ENCODE results near the gene PIGC. TPM values are rescaled to one million over a fixed set of nuclear protein-coding genes. Genes with fewer than 3 reads are reported as not detected.
A peak's percentile ranks its signal among the peaks of the same experiment; 100 is the strongest.

The PIGC gene
- total RNA-seq, 2 donors from 2014 or later = 22.9 to 24.1 TPM

DNA sequence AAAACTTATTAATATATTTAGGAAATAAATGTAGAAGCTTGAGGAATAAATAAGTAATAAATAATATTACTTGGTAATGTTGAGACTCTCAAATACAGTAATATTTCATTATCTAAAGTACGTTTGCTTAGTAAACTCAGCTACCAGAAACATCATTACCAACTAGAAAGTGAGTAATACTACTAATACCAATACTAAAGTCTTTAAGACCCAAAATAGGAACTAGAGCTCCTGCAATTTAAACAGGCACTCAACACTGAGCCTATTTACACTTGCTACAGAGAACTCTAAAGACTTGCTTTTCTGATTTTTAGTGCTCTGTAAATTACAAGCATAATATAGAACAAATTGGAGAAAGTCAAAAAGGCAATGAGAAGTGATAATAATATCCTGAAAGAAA, 36.9 kb downstream of the PIGC start:
- intact Hi-C loops (cut with DNase I, micrococcal nuclease) = loop anchor here in 1 of 2 donors (10.0 kb wide), 1 partner anchor 382 kb away; no protein-coding TSS in a partner anchor
- ATAC-seq = no peak
- DNase-seq = no peak

DNA sequence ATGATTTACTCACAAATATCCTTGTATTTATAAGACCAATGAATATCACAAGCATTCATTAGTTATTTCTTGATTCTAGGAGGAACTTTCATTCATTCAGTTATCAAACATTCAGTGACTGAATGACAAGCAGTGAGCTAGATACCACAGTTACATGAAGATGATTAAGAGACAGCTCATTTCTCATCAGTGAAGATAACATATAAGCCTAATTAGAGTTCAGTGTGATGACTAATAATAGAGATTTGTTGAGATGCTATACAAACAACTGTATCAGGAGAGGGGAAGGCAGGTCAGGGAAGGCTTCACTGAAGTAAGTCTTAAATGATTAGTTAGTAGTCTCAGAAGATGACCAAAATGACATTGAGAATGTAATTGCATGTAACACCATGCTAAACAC, 38.0 kb downstream of the PIGC start:
- ATAC-seq = no peak
- DNase-seq = no peak
- intact Hi-C loops (cut with DNase I, micrococcal nuclease) = loop anchor here in 1 of 2 donors (10.0 kb wide), 1 partner anchor 381 kb away; no protein-coding TSS in a partner anchor

DNA sequence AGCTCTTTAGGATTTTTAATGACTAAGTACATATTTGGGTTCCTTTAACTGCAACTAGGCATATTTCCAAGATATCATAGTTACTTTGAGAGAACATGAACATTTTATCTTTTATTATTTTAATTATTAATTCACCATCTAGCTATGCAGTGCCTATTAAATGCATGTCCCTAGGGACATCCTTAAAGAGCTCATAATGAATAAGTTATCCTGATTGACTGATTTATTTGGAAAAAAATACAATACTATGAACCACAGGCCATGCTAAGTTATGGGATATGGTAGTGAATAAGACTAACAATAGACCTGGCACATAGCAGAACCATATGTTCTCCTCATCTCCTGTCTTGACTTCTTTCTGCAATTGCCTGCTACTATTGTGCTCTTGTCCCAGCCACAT, 39.7 kb downstream of the PIGC start:
- ATAC-seq = no peak
- intact Hi-C loops (cut with DNase I, micrococcal nuclease) = loop anchor here in 1 of 2 donors (10.0 kb wide), 1 partner anchor 379 kb away; no protein-coding TSS in a partner anchor
- no peak for DNase-seq

DNA sequence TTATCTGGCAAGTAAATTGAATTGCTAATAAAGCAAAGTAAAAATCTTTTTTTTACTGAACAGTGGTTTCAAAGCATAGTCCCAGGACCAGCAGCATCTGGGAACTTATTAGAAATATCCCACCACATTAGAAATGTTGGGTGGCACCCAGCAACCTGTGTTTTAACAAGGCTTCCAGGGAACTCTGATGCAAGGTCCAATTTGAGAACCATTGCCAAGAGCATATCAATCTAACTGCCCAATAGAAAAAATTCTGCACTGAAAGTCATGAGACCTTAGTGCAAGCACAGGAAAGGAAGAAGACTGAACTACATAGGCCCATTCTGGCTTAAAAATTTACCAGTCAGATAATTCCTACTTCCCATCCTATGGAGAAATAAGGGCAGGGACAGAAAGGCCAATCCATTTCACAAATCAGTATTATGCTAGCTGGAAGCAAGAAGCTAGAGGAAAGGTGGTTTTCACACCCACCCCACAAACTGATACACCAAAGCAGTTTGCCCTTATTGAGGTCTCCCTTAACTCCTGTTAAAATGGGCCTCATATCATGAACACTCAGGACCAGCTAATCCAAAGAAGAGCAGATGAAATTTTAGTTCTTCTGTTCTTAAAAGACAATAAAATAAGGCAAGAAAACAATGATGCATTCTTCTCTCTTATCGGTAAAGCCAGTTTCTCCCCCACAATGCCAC, 40.8 kb downstream of the PIGC start:
- ATAC-seq (no peak), DNase-seq (no peak)
- intact Hi-C loops (cut with DNase I, micrococcal nuclease) = loop anchor here in 1 of 2 donors (10.0 kb wide), 1 partner anchor 378 kb away; no protein-coding TSS in a partner anchor

DNA sequence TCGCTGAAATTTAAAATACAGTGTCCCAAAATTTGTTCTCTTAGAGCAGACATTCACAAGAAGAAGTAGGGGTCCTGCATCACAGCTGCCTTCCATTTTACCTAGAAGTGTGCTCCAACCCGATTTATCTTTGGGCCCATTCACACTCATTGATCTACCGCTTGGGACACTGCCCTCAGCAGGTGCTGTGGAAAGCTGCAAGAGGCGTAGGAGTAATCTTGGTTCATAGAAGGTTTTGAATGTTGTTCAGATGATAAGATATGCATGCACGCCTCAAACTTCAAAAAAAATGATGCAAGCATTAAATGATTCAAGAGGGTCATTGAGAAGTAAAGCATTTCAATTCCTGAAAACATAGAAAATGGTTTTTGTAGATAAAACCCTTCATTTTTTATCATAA, 42.0 kb downstream of the PIGC start:
- no peak for DNase-seq

DNA sequence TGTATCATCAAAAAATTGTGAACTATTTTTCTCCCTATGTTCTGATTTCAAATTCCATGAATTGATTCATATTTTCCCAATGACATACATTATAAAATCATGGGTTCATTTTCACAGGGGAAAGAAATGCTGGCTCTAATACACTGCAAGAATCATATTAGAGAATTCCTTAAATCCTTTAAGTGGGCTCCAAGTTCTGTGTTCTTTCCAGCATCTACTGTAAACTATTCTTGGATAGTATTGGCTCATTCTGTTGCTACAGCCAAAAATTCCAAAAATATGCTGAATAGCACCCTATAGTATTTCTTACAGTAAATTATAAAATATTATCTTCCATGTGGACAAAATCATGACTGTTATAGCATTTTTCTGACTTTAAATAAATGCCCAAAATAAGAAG, 42.4 kb downstream of the PIGC start:
- intact Hi-C loops (cut with DNase I, micrococcal nuclease) = loop anchor here in 1 of 2 donors (10.0 kb wide), 1 partner anchor 377 kb away; no protein-coding TSS in a partner anchor
- no peak for ATAC-seq
- DNase-seq = no peak

More for the DNA sequence above, 42.0 kb downstream of the PIGC start:
- no peak for ATAC-seq
- intact Hi-C loops (cut with DNase I, micrococcal nuclease) = loop anchor here in 1 of 2 donors (10.0 kb wide), 1 partner anchor 377 kb away; no protein-coding TSS in a partner anchor

DNA sequence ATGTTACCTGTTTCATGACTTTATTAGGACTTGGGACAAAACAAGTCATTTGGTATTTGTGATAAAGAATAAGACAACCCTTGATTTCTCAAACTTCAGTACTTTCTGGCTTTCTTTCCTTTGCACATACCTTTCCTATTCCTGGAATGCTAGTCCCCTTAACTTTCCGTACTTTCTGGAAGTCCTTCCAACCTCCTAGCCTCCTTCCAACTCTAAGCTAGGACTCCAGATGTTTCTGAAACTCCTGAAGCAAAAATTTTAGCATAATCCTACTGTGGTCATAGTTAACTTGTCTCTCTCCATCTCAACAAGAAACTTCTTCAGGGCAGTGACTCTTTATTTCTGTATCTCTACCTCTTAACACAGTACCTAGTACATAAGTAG, 43.2 kb downstream of the PIGC start:
- ATAC-seq (no peak), DNase-seq (no peak)
- intact Hi-C loops (cut with DNase I, micrococcal nuclease) = loop anchor here in 1 of 2 donors (10.0 kb wide), 1 partner anchor 376 kb away; no protein-coding TSS in a partner anchor

DNA sequence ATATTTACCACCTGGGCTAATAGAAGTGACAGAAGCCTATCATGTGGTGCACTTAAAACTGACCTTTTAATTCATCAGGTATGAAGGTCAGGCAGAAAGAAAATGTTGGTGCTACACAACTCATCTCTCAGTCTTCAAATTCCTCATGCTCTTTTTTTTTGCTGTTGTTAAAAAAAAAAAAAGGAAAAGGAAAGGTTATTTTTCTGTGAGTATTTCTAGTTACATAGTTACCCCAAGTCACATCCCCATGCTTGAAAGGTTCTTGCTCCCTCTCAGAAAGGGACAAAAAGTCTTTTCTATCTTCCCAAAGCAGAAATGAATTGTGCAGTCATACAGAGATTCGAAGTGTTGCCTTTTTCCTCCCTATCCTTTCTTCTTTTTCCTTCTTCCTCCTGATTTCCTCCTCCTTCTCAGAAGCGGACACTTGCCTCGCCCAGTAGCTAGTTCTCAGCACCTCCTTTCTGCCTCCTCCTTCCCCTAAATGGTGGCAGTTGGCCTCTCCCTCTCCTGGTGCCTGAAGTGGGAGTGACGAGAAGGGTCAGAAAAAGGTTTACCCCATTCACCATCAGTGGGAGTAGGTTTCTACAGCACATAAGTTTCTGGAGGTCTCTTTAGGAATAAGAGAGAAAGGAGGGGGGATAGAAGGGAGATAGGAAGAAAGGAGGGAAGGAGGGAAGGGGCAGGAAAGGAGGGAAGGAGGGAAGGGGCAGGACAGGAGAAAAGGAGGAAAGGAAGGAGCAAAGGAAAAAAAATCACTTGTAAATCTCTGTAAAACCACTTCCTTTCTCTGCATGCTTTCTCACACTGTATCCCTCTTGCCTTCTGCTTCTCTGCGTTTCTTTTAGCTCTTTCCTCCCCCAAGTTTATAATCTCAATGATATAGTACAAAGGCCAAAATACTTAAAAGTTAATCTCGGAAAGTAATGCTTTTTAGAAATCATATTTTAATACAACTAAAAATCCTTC, 43.8 kb downstream of the PIGC start:
- DNase-seq (no peak), ATAC-seq (peak; percentile 29)
- intact Hi-C loops (cut with DNase I, micrococcal nuclease) = loop anchor here (5.0 to 10.0 kb wide), 3 partner anchors 263 to 375 kb away; no protein-coding TSS in a partner anchor

DNA sequence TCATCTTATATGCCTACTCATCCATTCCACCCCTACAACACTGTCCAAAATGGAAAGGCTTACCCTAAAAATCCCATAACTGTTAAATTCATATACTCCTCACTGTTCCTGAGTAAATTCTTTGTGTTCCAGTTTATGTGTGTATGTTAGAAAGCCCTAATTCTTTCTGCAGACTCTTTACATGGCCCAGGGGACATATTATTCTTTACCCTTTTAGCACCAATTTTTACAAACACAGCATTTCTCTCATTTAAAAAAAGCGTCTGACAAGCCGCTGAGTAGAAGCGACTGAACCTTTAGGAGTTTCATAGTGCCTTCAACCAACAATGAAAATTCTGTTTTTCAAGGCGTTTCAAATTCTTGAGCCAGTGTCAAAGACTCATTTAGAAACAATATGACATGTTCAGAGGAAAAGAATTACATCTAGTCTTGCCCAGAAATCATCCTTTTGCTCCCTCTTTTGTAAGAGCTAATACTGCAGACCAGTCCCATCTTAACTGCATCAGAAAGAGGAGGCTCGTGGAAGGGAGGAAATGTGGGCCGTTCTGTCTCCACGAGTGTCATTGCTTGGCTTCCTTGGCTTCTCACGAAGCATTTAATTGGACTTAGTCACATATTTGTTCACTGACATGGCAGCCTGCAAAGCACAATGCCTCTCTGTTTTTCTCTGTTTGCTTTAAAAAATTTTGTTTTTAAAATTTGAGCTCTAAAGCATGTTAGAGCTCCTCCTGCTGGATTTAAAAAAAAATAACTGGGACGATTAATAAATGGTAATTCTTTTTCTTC, 44.7 kb downstream of the PIGC start:
- intact Hi-C loops (cut with DNase I, micrococcal nuclease) = loop anchor here (5.0 to 10.0 kb wide), 2 partner anchors 262 to 314 kb away; no protein-coding TSS in a partner anchor
- peak; percentile 72 for ATAC-seq

DNA sequence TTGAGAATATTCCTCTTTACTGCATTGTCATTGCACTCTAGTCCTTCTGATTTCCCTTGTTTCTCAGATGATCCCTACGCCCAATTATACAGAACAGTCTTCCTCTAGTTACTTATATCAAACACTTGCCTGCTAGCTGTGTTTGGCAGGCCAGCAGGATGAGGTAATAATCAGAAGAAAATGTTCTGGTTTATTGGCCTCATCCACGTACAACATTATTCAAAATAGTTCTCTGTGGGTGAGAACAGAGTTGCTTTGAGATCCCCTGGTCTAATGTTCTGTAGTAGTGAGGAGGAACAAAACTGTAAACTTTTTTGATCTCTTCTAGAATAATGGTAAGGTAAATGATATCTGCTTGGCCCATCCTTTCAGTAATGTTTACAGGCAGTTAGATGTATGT, 45.7 kb downstream of the PIGC start:
- intact Hi-C loops (cut with DNase I, micrococcal nuclease) = loop anchor here (5.0 to 10.0 kb wide), 2 partner anchors 261 to 313 kb away; no protein-coding TSS in a partner anchor
- DNase-seq = no peak
- peak; percentile 24 for ATAC-seq

More for the DNA sequence above, 44.7 kb downstream of the PIGC start:
- DNase-seq = peak in 1 of 2 donors; percentile 49

DNA sequence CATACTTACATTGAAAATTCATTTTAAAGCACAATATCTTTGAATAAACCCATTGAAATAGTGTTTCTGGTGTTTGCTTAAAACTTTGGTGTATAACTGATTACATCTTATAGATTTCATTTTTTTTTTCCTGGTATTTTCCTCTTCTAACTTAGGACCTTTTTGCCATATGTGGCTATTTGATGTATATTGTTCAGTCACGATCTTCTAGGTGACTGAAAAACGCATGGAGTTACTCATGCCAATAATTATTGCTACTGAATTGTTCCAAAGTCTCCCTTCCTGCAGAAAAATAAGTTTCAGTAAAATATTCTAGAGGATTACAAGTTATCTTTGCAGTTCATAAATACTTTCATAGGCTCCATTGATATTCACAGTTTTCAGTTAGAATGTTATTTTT, 46.2 kb downstream of the PIGC start:
- no peak for DNase-seq
- no peak for ATAC-seq
- intact Hi-C loops (cut with DNase I, micrococcal nuclease) = loop anchor here (5.0 to 10.0 kb wide), 2 partner anchors 260 to 313 kb away; no protein-coding TSS in a partner anchor

DNA sequence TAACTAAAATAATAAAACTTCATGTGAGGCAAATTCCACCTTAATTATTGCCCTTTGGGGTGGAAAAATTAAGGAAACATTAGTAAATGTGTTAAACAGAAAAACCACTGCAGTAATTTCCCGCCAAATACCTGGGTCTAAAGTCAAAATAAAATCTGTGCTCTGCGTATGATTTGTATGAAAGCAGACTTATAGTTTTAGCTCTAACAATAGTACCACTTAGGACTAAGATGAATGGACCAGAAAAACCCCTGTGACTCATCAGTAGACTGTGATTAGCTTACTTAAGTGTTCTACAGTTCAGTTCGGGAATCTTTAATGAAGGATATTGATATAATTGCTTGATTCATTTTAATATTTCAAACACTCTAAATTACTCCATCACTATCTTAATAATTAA, 46.6 kb downstream of the PIGC start:
- no peak for ATAC-seq
- no peak for DNase-seq
- intact Hi-C loops (cut with DNase I, micrococcal nuclease) = loop anchor here (5.0 to 10.0 kb wide), 2 partner anchors 260 to 312 kb away; no protein-coding TSS in a partner anchor

DNA sequence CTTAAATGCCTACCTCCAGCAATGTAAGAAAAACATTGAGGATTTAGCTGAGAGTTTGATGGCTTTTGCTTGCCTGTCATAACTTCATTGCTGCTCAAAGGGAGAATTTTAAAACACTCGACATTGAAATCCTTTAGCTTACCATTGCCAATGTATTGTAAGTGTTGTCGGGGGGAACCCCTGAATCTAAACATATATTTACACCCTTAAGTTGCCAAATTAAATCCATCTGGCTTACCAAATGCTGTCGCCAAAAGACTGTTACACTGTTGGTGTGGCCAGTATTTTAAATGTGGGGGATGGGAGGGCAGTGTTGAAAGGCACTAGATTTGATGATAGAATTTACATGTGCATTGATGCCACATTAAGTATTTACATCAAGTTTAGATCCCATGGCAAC, 48.3 kb downstream of the PIGC start:
- DNase-seq = no peak
- intact Hi-C loops (cut with DNase I, micrococcal nuclease) = loop anchor here (5.0 to 10.0 kb wide), 2 partner anchors 258 to 311 kb away; no protein-coding TSS in a partner anchor
- no peak for ATAC-seq

DNA sequence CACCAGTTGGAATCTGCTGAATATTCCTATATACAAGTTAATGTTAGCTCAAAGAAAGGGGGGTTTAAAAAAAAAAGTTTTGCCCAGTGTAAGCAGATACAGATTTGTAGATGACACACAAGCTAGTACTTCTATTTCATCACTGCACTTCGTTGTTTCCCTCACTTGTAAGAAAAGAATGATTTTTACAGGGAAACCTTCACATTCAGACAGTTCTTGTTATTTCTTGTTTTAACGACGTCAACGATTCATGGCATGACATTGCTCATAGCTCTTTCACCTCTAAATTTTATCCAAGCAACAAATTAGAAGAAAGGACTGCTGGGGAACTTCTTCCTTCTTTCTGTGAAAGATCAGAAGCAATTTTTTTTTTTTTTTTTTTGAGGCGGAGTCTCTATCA, 49.1 kb downstream of the PIGC start:
- no peak for DNase-seq
- no peak for ATAC-seq
- intact Hi-C loops (cut with DNase I, micrococcal nuclease) = loop anchor here (5.0 to 10.0 kb wide), 3 partner anchors 38 to 310 kb away; no protein-coding TSS in a partner anchor

DNA sequence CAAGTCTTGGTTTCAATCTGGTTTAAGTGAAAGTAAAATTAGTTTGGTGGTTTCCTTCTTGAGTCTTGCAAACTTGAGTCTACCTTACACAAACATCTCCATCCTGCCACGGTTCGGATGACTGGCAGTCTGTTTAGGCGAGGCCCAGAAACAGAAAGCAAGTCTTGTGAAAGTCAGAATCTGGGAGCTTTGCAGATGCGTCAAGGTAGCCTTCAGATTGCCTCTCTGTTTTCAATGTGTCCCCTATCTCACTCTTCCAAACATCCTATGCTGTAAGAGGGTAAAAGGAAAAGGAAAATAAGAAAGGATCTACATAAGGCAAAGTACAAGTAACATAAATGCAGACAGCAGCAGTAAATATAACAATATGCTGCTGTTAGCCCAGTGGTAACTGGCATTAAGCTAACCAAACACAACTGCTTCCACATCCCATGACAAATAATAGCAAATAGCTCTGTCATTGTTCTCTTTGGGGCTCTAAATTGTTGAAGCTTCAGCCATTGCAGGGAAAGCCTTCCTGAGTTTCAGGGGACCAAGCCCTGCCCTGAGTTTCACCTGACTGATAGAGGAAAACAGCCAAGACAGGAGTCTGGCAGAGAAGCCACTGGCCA, 49.6 kb downstream of the PIGC start:
- DNase-seq = peak; percentile 33 to 37
- intact Hi-C loops (cut with DNase I, micrococcal nuclease) = loop anchor here (5.0 to 10.0 kb wide), 2 partner anchors 37 to 309 kb away; no protein-coding TSS in a partner anchor
- peak; percentile 86 for ATAC-seq

DNA sequence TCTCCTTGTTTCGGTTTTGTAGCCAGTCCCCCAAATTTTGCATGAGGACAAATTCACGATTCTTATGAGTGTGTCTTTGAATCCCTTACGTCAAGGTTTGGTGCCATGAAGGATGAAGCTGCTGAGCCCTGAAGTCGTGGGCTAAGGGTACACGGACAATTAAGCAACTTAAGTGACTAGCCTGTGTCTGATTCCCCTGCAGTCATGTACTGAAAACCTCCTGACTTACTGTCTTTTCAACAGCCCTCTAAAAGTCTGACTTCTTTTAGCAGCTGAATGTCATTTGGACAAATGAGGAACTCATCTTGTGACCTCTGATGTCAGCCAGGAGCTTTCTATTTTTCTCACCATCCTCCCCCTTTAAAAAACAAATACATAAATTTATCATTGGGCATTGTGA, 50.5 kb downstream of the PIGC start:
- ATAC-seq (no peak), DNase-seq (no peak)
- intact Hi-C loops (cut with DNase I, micrococcal nuclease) = loop anchor here (5.0 to 10.0 kb wide), 2 partner anchors 36 to 309 kb away; no protein-coding TSS in a partner anchor

DNA sequence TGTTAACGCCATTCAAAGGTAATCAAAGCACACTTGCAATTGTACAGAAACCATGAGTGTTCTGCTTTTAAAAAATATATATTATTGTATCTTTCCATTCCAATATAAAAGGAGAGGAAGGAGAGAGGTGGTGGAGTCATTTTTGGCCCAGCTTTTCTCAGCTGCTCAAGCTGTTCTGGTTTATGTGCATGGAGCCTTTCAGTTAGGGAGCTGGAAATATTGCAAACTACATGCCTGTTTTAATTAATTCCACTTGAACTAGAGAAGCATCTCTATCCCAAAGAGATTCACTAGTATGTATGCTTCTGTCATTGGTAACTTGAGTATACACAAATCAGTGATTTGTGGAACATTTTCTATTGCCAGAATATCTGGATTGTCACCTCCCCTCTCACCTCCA, 51.9 kb downstream of the PIGC start:
- no peak for DNase-seq
- intact Hi-C loops (cut with DNase I, micrococcal nuclease) = loop anchor here (5.0 to 10.0 kb wide), 2 partner anchors 35 to 307 kb away; no protein-coding TSS in a partner anchor
- ATAC-seq = no peak
